HepG2 (cell line): ENCODE measurements around the gene SATB1. TPM values are rescaled to one million over a fixed set of nuclear protein-coding genes. Genes with fewer than 3 reads are reported as not detected.

ENCODE experiments used
- AHR ChIP-seq: IDR thresholded peaks from 2 replicates; pipeline ENCODE4 v1.6.1; 2018; ENCODE audit warnings: missing genetic modification reagents, missing compliant biosample characterization
- FOSL1 ChIP-seq: sonication (generic); formaldehyde crosslinking; IDR thresholded peaks from 2 replicates; pipeline ENCODE4 v1.9.0; 2021; ENCODE audit warnings: missing genetic modification reagents, borderline replicate concordance
- MXD3 ChIP-seq: IDR thresholded peaks from 2 replicates; pipeline ENCODE4 v1.6.1; 2016; ENCODE audit warnings: mild to moderate bottlenecking, missing biosample characterization, missing genetic modification reagents
- SNAPC4 ChIP-seq: sonication (generic); formaldehyde crosslinking; IDR thresholded peaks from 2 replicates; pipeline ENCODE4 v1.4.0; 2020; ENCODE audit warnings: mild to moderate bottlenecking, missing genetic modification reagents
- TRAFD1 ChIP-seq: sonication (generic); formaldehyde crosslinking; IDR thresholded peaks from 2 replicates; pipeline ENCODE4 v1.5.1; 2020; ENCODE audit warnings: missing genetic modification reagents, mild to moderate bottlenecking, borderline replicate concordance
- ZNF142 ChIP-seq: sonication (generic); formaldehyde crosslinking; IDR thresholded peaks from 2 replicates; pipeline ENCODE4 v1.4.0; 2020; ENCODE audit warnings: missing genetic modification reagents
- ZNF598 ChIP-seq: sonication (generic); formaldehyde crosslinking; IDR thresholded peaks from 2 replicates; pipeline ENCODE4 v1.5.1; 2020; ENCODE audit warnings: mild to moderate bottlenecking, missing genetic modification reagents, borderline replicate concordance
- ZNF616 ChIP-seq: sonication (generic); formaldehyde crosslinking; IDR thresholded peaks from 2 replicates; pipeline ENCODE4 v1.5.0; 2020; ENCODE audit warnings: low read depth, mild to moderate bottlenecking, missing genetic modification reagents
- ZNF788 ChIP-seq: sonication (generic); formaldehyde crosslinking; IDR thresholded peaks from 2 replicates; pipeline ENCODE4 v1.5.0; 2020; ENCODE audit warnings: mild to moderate bottlenecking, missing genetic modification reagents, borderline replicate concordance
- polyA plus RNA-seq, 8 experiments: library from polyadenylated mRNA; depleted of rRNA in 3 of 8; stranded (reverse) in 7 of 8; unstranded in 1 of 8; fragments of >200 nt; fragmentation: Illumina TruSeq in 4 of 8; extraction: Trizol in 4 of 8; gene quantifications; 2 replicates each; pipeline versions ENCODE4 v1.2.1 to v1.2.3, GENCODE V29; 2011 to 2016; ENCODE audit warnings: low read depth in 4 of 8, missing spikeins in 1 of 8, mixed read lengths in 1 of 8; ENCODE audit not compliant: insufficient read depth in 1 of 8
- total RNA-seq, 5 experiments: library from RNA; depleted of rRNA; stranded (reverse); fragments of >200 nt; fragmentation: Illumina TruSeq; extraction: Trizol; gene quantifications; 2 replicates each; pipeline ENCODE4 v1.2.3, GENCODE V29; 2016; ENCODE audit warnings: low read depth in 1 of 5

SATB1 gene
- total and polyA plus RNA-seq, 2 of the 13 experiments (the other 11 are each of a cell fraction or from before 2014, with no cell fraction given): 0.03 TPM; not detected in 1

- no peak for TF ChIP-seq TRAFD1 (CRISPR knock-in tag)
- TF ChIP-seq MXD3: no peak
- TF ChIP-seq ZNF142 (CRISPR knock-in tag): no peak
- TF ChIP-seq ZNF598 (CRISPR knock-in tag): no peak
- no peak for TF ChIP-seq AHR (CRISPR knock-in tag)
- TF ChIP-seq ZNF616 (CRISPR knock-in tag): no peak
- no peak for TF ChIP-seq SNAPC4
- TF ChIP-seq ZNF788 (CRISPR knock-in tag): no peak
- TF ChIP-seq FOSL1 (CRISPR knock-in tag): no peak
Measured at GRCh38 chr3:18351823-18352744, 73.1 kb downstream of the SATB1 start (continued).
